Measurements from ENCODE around the gene GATA3.

GATA3 gene

DNA sequence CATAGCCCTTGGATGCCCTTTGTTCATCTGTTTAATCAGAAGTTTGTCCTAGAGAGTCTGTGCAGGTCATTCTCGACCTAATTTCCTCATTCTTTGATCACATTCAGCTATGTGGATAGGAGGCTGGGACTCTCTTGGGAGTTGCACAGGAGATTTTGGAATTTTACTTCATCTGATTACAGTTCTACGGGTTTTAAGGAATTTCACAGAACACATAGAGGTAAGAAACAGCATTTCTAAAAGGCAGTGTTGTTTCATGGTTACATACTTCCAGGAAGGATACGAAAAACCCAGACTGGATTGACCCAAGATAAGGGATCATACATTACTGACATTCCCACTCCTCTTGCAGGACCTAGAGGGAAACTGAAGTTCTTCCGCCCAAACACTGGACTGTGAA, 45.9 kb downstream of the GATA3 start:
- DNase-seq (ENCODE audit: low read depth): no peak

DNA sequence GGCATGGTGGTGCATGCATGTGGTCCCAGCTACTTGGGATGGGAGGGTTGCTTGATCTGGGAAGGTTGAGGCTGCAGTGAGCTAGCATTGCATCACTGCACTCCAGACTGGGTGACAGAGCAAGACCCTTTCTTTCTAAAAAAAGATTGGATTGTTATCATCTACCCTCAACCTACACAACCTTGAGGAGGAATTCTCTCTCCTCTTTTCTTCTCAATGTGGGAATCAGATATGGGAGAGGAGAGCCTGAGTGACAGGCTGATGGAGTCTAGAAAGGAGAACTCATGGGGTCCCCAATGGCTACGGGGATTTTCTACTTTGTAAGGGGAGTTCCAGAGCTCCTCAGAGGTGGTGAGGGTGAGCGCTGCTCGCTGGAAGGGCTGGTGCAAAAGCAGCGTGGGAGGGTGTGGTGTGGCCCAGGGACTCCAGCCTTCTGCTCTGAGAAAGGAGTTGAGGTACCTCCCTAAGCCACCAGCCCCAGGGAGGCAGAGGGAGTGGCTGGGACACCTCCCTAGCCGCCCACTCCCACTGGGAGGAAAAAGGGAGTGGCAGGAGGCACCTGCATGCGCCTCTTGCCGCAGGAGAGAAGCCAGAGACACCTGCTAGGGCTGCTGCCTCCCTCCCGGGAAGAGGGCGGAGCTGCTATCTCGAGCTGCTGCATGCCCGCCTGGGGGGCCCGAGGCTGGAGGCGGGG, 48.4 kb downstream of the GATA3 start:
- no peak for DNase-seq (ENCODE audit: low read depth)

DNA sequence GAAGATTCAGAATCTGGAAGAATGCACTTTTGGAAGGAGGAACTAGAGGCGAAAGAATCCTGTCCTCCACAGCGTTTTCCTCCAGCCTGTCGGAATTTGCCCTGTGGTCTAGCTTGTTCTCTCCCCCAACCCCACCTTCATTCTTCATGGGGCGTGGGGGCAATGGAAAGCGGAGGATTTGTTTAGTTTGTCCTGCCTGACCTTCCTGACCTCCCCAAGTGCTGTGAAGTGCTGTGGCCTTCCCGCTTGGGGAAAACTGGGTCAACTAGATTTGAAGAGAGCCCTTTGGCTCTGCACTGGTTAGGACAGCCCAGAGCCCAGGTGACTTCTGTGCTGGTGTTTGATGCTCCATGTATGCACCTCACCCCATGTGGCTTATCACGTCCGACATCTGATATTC, 49.1 kb downstream of the GATA3 start:
- no peak for DNase-seq (ENCODE audit: low read depth)

DNA sequence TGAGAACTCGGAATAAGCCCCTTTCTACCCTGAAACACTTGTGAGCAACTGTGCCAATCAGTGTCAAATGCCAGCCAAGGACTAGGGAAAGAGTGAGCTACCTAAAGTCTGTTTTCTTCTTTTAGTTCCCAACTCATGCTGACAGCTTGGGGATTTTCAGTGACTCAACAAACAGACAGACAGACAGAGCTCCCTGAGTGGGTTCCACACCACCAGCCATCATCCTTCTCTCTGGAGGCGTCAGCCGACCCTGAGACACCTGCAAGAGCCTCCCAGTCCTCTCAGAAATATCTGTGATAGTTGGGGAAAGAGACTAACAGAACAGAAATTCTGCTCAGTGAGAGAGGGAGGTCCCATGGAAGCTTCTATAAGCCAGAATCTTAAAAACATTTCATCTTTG, 49.5 kb downstream of the GATA3 start:
- DNase-seq (ENCODE audit: low read depth): no peak

DNA sequence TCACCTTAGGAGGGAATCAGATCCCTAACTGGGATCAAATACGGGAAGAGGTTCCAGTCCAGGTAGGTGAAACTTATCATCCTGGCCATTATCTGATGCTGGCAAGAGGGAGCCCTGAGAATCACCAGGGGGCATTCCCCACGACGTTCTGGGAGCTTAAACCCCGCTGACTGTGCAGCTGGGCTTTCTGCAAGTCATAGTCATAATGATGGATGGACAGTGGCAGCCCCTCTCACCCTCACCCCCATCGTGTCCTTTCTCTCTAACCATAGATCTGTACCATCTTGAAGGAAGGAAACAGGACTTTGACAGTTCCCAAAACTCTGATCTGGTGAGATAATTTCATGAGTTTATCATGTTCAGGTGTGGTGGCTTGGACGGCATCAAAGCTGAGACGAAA, 50.2 kb downstream of the GATA3 start:
- no peak for DNase-seq (ENCODE audit: low read depth)

DNA sequence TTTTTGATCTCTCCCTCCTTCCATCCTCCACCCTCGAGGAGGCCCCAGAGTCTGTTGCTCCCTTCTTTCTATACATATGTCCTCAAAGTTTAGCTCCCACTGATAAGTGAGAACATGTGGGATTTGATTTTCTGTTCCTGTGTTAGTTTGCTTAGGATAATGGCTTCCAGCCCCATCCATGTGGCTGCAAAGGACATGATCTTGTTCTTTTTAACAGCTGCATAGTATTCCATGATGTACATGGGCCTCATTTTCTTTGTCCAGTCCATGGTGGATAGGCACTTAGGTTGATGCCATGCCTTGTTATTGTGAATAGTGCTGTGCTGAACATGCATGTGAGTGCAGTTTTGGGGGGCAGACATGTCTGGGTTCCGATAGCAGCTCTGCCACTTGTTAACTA, 51.4 kb downstream of the GATA3 start:
- DNase-seq (ENCODE audit: low read depth): no peak

DNA sequence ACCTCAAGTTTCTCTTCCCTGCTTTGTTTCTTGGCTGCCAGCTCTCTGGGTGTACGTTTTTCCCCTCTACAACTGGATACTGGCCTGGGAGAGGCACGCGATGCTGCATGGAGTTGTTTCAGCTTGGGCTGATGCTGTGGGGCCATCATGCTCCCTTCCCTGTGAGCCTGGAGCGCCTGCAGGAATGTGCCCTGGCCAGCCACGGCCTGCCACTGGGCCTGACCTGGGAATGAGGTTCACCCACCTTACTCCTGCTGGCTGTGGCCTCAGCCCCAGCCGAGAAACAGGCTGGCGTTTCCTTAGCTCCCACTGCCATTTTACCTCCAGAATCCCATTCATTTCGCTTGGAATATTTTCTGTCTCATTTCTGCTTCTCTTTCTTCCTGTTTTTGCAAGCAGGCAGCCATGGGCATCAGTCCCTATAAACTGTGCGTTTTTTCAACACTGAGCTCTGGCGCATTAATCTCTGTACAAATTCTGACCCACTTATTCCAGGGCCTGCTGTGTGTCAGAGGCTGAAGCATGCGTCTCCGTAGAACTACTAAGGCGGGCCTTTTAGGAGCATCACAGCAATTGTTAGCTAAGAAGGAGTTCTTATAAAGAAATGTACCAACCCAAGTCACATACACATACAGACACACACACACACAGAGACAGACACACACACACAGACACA, 57.9 kb downstream of the GATA3 start:
- no peak for DNase-seq (ENCODE audit: low read depth)

DNA sequence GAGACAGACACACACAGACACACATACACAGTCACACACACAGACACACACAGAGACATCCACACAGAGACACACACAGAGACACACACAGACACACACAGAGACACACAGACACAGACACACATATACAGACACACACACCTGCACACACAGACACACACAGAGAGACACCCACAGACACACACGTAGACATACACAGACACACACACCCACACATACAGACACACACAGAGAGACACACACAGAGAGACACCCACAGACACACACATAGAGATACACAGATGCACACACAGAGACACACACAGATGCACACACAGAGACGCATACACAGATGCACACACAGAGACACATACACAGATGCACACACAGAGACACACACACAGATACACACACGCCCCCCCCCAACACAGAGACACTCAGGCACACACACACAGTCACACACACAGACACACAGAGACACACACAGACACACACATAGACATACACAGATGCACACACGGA, 58.5 kb downstream of the GATA3 start:
- DNase-seq (ENCODE audit: low read depth): no peak

DNA sequence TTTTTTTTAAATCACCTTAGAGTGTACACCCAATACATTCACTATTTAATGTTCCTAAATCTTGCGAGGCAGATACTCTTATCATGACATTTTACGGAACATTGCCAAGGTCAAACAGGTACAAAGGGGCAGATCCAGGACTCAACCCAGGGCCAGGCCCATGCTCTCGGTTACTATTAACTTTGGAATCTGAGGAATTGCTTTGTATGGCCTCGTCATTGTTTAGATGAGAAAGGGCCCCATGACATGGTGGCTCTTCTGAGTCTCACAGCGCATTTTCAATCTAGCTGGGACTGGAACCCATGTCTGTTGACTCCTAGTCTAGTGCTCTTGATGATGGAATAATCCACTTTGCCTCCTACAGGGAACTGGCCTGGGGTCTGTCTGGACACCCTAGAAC, 59.1 kb downstream of the GATA3 start:
- DNase-seq (ENCODE audit: low read depth): no peak

DNA sequence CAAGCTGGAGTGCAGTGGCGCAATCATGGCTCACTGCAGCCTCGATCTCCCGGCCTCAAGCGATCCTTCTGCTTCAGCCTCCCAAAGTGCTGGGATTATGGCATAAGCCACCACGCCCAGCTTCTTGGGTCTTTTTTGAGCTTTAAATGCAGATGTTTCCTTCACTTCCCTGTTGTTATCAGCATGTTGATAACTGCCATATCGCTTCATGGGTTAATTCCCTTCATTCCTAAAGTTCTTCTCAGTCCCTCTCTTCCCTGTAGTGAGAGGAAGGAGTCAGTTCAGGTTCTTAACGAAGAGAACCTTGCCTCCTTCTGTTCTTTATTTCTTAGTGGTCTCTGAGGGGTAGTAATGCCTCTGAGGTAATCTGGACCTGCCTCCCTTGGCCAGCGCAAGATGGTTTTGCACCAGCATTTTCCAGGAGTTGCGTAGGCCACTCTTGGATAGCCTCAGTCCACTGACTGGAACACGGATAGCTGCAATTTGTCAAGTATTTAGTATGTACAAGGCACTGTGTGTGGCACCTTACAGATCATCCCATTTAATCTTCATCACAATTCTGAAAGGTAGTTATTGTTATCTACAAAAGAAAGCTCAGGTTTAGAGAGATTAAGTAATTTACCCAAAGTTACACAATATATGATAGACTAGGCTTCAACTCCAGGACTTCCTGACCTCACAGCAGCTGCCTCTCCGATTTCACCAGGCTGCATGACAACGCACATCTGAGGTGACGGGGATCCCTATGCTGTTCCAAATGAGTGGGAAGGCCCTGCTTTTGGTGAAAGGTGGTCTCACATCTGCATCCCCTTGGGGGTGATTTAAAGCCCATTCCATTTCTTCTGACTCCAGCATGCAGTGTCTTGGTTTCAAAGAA, 60.5 kb downstream of the GATA3 start:
- no peak for DNase-seq (ENCODE audit: low read depth)

DNA sequence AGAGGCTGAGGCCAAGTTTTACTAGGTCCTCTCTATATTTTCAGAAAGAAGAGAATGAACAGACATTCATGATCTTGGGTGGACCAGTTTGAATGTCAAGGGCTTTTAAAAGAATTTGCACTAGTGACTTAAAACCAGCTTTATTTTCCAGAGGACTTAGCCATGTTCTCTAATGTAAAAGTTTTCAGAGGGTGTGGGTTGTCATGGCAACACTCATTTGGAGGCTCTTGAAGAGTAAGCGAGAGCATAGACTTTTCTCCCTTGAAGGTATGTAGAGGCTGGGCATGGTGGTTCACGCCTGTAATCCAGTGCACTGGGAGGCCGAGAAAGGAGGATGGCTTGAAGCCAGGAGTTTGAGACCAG, 61.1 kb downstream of the GATA3 start:
- no peak for DNase-seq (ENCODE audit: low read depth)

DNA sequence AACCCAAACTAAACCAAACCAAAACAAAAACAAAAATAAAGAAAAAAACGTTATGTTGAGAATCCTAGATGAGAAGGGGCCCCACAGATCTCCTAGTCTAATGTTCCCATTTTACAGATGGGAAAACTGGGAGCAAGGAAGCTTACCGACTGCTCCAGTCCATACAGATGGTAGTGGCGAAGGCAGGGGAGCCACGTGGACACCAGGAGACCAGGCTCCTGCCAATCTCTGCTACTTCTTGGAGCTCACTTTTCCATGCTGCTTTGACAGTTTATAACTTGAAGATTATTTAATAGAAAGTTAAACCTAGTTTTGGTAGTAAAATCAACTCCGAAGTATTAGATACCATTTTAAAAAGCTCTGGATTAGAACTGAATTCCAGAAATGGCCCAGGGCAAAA, 62.0 kb downstream of the GATA3 start:
- no peak for DNase-seq (ENCODE audit: low read depth)

DNA sequence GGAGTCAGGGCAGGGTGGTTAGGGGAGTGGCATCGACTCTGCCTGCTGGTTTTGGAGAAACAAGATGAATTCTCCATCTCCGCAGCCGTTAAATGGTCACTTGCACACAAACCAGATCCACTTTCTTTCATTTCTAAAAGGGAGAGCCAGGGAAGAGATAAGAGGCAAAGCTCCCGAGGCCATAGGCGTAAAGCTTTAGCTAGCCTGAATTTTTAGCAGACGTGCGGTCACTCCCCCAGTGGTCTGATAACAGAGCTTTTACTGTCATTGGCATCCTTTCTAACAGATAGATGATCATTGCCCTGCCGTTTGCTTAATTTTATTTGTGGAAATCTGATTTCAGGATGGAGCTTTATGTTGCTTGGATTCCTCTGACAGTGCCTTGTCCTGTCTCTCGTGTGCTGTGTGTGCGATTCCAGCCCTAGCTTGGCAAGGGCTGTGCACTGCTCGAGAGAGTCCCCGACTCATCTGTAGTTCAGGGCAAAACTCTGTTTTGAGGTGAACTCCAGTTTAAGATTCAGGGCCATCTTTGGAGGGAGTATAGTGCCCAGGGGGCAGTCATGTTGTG, 62.5 kb downstream of the GATA3 start:
- no peak for DNase-seq (ENCODE audit: low read depth)

DNA sequence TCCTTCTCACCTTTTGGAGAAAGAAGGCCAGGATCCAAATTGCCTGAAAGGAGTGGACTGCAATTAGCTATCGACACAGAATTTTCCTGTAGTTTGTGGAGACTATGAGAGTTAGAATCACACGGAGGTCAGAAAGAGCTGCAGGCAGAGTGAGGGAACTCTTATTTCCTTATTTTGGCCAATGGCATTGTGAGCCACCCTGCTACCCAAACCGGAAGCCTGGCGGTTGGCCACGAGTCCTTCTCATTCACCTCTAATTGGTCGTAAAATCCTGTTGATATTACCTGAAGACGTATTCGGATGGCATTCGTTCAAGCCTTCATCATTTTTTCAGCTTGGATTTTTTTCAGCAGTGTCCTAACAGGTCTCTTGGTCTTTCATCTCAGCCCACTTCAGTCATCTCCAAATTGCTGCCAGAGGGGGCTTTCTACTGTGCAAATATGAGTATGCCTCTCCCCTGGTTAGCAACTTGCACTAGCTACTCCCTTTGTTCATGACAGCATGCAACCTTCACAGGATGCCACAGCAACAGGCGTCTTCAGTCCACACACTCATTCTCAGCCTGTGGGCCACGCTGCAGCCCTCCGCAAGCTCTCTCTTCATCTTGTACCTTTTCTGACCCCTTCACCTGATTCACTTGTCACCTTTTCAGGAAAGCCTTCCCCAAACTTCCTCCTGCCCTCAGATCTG, 66.9 kb downstream of the GATA3 start:
- no peak for DNase-seq (ENCODE audit: low read depth)

DNA sequence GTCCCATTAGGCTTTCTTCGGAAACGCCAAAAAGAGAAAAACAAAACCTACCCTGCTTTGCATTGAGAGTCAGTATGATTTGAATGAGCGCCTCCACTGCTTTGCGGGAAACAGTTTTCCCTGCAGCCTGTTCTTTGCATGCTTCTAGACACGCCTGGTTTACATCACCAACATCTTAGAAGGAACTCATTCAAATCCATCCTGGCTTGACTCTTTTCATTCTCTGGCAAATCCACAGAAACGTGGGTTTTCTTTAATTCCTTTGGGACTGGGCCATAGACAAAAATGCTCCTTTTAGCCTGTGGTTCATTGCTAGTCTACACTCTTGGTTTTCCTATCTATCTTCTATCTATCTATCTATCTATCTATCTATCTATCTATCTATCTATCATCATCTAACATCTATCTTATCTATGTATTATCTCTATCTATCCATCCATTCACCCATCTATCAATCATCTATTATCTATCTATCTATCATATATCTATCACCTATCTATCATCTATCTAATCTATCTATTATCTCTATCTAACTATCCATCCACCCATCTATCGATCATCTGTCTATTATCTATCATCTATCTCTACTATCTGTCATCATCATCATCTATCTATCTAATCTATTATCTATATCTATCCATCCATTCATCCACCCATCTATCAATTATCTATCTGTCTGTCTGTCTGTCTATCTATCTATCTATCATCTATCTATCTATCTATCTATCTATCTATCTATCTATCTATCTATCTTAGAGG, 68.3 kb downstream of the GATA3 start:
- DNase-seq (ENCODE audit: low read depth): no peak

DNA sequence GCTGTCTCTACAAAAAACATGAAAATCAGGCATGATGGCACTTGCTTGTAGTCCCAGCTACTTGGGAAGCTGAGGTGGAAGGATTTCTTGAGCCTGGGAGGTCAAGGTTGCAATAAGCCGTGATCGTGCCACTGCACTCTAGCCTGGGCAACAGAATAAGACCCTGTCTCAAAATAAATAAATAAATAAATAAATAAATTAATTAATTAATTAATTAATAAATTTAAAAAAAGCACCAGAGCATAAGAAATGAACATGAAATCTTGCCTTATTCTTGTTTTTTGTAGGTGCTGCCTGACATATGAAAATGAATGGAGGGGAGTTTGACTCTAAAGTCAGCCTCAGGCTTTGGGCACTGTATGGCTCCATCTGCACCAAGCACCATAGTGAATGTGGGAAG, 69.9 kb downstream of the GATA3 start:
- DNase-seq (ENCODE audit: low read depth): no peak

Data from stimulated activated CD8-positive, alpha-beta memory T cell treated with anti-CD3 and anti-CD28 coated beads, Interleukin-12 subunit alpha, Interleukin-12 subunit beta, amount 100 ng/mL, for 1 hour (primary cell).